DND-41 (cell line): Measurements from ENCODE around the gene HMCN2.

Experiments used
- EZH2 ChIP-seq: IDR thresholded peaks from 3 replicates; pipeline ENCODE4 v1.6.1; 2012; ENCODE audit warnings: borderline replicate concordance, low read depth, mild to moderate bottlenecking, moderate library complexity, low read length, inconsistent platforms; ENCODE audit not compliant: severe bottlenecking
- TF ChIP-seq, protein P1 (sequence below): IDR thresholded peaks from 2 replicates; pipeline ENCODE4 v1.5.1; 2012; ENCODE audit warnings: borderline replicate concordance, low read length, moderate library complexity, mild to moderate bottlenecking; ENCODE audit not compliant: poor library complexity, severe bottlenecking; ENCODE audit errors: extremely low read depth

DNA sequence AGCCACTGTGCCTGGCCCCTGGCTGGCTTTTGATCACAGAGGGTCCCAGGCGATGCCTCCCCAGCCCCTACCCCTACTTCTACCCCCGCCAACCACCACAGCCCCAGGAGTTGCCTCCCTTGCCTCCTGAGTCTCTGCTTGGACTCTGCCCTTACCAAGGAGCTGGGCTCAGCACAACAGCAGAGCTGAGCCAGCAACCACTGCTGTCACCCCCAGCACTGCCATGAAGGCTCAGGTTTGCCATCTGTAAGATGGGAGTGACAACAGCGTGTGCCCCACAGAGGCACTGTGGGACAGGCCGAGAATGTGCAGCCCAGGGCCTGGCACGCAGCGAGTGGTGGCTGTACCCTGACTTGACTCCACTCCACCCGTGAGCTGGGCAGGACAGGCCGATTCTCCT, 116.1 kb downstream of the HMCN2 start:
- TF ChIP-seq, protein P1, sequence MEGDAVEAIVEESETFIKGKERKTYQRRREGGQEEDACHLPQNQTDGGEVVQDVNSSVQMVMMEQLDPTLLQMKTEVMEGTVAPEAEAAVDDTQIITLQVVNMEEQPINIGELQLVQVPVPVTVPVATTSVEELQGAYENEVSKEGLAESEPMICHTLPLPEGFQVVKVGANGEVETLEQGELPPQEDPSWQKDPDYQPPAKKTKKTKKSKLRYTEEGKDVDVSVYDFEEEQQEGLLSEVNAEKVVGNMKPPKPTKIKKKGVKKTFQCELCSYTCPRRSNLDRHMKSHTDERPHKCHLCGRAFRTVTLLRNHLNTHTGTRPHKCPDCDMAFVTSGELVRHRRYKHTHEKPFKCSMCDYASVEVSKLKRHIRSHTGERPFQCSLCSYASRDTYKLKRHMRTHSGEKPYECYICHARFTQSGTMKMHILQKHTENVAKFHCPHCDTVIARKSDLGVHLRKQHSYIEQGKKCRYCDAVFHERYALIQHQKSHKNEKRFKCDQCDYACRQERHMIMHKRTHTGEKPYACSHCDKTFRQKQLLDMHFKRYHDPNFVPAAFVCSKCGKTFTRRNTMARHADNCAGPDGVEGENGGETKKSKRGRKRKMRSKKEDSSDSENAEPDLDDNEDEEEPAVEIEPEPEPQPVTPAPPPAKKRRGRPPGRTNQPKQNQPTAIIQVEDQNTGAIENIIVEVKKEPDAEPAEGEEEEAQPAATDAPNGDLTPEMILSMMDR, result no peak
- TF ChIP-seq EZH2, result no peak
